GM18520 (cell line): Measurements from ENCODE around the gene FAM3C.
A peak's percentile ranks its signal among the peaks of the same experiment; 100 is the strongest.

Experiments
- ATAC-seq: cut with Tn5 transposase; IDR thresholded peaks from one replicate; pipeline ENCODE4 v1.9.1; 2021; ENCODE audit not compliant: unreplicated experiment

FAM3C gene

GRCh38 chr7:121411597-121411979 lies 15.5 kb upstream of the FAM3C start:
- no peak for ATAC-seq

DNA sequence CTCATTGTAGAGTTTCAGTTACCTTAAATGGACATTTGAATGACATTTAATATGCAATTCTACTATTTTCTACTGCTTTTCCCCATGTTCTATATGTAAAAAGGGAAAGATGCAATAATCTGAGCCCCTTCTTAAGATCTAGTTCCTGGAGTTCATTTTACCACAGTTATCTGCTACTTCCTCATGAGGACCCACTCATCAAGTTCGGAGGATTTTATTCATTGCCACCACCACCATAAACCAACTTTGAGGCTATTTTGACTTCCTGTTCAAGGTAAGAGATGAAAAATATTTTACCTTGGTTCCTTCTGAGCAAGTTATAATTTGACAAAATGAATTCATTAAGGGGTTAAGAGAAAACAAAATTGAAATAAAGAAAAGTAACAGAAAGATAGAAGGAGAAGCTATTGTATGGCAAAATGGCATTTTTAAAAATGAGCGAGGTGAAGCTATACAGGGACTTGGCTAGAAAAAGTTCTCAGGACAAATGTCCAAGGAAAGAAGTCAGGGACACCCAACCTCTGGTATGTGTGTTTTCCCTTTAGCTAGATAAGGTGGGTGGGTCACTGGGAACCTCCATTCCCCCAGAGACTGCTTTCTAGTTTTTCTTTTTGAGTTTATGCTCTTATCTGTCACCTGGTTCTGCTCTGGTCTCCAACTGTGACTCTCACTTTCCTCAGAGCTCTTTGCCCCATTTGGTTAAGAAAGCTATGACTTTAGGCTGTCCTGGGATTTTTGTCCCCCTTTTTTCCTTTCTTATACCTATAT lies 14.9 kb upstream of the FAM3C start:
- peak; percentile 62 for ATAC-seq

GRCh38 chr7:121406944-121407343 lies 10.8 kb upstream of the FAM3C start:
- ATAC-seq = no peak

DNA sequence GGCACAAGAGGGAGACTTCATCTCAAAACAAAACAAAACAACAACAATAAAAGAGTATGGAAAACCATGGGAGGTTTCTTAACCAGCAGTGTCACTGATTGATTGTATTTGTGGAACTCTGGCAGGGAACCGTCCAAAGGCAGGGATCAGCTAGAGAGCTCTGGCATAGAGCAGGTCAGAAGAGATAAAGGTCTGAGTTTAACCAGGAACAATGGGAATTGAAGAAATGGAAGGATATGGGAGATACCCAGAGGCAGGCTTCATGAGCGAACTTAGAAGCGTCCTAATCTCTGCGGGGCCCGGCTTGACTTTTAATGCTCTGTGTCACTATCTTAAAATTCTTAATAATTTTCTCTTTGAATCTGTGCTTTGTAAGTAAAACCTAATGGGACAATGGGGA lies 10.4 kb upstream of the FAM3C start:
- no peak for ATAC-seq

GRCh38 chr7:121404348-121404747 lies 8.2 kb upstream of the FAM3C start:
- no peak for ATAC-seq

- no peak for ATAC-seq
Measured at GRCh38 chr7:121402701-121403100, 6.6 kb upstream of the FAM3C start.

- ATAC-seq = no peak
Measured at GRCh38 chr7:121401896-121402295, 5.8 kb upstream of the FAM3C start.

DNA sequence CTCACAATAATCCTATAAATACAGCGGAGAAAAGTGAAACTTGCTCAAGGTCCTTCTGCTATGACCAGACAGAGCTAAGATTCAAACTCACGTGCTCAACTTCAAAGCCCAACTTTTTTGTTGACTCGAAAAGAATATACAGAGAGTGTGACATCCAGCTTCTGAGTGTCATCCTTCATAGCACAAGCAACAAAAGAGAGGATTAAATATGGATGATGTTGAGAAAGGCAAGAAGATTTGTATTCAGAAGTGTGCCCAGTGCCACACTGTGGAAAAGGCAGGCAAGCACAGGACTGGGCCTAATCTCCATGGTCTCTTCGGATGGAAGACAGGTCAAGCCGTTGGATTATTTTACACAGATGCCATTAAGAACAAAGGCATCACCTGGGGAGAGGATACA lies 2.1 kb upstream of the FAM3C start:
- ATAC-seq = no peak

GRCh38 chr7:121397822-121398221 lies 1.7 kb upstream of the FAM3C start:
- no peak for ATAC-seq

DNA sequence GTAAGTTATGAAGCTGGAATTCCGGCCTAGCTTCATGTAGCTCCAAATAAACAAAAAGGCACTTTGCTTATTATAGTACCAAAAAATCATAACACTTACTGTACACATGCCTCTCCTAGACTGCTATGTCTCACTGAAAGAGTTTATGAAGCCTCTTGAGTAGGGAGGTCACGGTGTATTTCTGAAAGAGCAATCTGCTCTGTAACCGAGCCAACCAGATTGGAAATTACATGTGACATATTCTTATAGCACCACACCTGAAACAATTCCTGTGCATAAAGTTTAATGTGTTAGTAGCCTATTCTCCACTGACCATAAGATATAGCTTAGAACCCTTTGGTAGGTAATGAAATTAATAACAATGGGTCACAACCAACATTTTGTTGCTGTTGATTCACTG lies 1.3 kb upstream of the FAM3C start:
- ATAC-seq = no peak

- peak; percentile 21 for ATAC-seq
Measured at GRCh38 chr7:121395494-121395960, 581 bp downstream of the FAM3C start.

GRCh38 chr7:121394709-121395140 lies 1.4 kb downstream of the FAM3C start:
- peak; percentile 32 for ATAC-seq

DNA sequence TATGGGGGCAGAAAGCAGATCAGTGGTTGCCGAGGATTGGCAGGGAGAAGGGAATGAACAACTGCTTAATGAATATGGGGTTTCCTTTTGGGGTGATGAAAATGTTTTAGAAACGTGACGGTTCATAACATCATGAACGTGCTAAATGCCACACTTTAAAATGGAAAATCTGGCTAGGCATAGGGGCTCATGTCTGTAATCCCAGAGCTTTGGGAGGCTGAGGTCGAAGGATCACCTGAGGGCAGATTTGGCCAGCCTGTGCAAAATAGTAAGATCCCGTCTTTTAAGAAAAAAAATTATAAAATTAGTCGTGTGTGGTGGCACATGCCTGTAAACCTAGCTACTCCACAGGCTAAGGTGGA lies 3.1 kb downstream of the FAM3C start:
- no peak for ATAC-seq

DNA sequence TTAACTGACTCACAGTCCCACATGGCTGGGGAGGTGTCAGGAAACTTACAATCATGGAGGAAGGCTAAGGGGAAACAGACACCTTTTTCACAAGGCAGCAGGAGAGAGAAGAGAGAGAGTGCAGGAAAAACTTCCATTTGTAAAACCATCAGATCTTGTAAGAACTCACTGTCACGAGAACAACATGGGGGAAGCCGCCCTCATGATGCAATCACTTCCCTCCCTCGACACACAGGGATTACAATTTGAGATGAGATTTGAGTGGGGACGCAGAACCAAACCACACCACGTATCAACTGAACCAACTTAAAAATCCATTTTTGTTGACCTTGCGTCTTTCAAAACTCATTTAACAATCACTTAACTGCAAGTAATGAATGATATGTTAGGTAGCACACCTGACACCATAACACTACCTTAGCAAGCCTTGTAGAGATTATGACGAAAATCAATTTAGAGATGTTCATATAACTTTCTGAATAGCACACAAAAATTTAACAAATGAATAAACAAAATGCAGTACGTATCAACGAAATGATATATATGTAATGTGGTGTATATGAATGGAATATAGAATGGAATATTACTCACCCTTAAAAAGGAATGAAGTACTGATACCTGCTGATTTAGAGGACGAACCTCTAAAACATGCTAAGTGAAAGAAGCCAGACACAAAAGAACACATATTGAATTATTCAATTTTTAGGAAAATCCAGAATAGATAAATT lies 3.7 kb downstream of the FAM3C start:
- ATAC-seq = no peak

DNA sequence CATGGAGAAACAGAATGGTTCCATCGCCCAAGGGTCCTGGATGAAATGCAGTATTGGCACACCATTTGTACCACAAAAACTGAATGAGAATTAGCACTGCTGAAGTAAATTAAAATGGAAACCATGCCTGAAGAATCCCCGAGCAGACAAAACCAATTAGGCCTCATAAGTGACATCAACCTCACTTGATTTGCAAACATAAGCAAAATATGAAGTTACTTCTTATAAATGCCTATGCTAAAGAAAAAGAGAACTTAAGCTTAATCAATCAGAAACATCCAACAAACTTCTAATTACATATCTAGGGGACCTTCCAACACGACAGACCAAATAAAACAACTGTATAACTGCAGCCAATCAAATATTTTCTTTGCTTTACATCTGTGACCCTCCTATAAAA lies 4.4 kb downstream of the FAM3C start:
- ATAC-seq = no peak

GRCh38 chr7:121390617-121391016 lies 5.5 kb downstream of the FAM3C start:
- ATAC-seq = no peak

GRCh38 chr7:121390109-121390508 lies 6.0 kb downstream of the FAM3C start:
- no peak for ATAC-seq

DNA sequence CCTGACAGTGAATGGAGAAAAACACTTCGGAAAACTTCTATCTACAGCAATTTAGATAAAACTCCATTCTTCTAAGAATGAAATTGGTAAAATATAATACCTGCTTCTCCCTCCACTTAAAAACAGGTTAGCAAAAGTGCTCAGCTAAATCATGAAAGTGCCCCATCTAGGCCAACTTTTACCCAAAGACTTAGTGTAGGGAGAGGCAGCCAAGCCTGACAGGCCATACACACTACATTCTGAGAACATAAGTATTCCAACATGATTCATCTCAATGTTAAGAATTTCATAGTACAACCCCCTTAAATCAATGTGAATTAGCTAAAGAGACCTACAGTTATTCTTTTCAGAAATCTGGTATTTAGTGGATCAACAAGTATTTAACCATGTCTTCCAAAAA lies 7.2 kb downstream of the FAM3C start:
- ATAC-seq = no peak

DNA sequence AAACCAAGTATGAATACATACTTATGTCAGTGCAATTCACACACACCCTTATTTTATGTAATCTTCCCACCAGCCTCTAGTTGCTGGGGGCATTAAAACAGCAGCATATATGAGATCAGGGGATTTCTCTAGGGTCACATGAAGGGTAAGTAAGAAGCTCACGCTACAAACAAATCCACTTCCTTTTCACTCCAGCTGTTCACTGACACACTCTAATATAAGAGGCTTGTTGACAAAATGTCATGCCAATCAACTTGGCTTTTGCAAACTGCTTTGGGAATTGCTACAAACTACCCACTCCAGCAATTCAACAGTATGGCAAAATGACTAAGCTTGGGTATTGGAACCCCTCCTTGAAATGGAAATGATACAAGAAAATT lies 10.3 kb downstream of the FAM3C start:
- peak; percentile 92 for ATAC-seq

- ATAC-seq = no peak
Measured at GRCh38 chr7:121385056-121385799, 10.9 kb downstream of the FAM3C start.

DNA sequence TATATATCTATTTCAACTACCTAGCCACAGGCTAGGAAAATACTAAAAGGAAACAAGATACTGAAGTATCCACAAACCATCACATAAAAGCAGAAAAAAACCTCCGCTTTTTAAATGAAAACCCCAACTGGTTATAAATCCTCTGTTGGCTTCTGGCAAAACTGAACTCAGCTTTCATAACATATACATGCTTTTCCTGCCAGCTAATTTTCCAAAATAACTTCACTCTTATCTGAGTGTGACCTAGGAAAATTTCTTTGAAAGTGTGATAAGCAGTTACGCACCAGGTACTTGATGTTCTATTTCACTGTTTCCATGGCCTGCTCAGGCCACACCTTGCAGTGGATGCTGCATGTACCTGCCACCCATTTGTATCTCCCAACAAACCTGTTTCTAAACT lies 11.8 kb downstream of the FAM3C start:
- ATAC-seq = no peak
